SK-N-SH (cell line): ENCODE results near the gene R3HDM4. TPM values are rescaled to one million over a fixed set of nuclear protein-coding genes. Genes with fewer than 3 reads are reported as not detected.

Source experiments
- CTCF ChIA-PET: fragments of 300-600, 350-600 bp; formaldehyde crosslinking; extraction: SDS; loops from one replicate; lab custom pipeline; 2021; lab: Yijun Ruan, JAX
- POLR2A ChIA-PET: fragments of 350-600 bp; sonication (Branson Sonifier 250); formaldehyde crosslinking; extraction: SDS; loops from one replicate; lab custom pipeline; 2020; ENCODE audit warnings: antibody characterized with exemption, inconsistent platforms; lab: Yijun Ruan, JAX
- DNase-seq: peaks from one replicate; pipeline ENCODE4 v3.0.0; 2012
- H2AFZ ChIP-seq: fragments of 200-600 bp; sonication (generic); 2 replicates; pipeline ENCODE4 v1.8.1; 2016; ENCODE audit warnings: antibody characterized with exemption, mild to moderate bottlenecking, low read depth
- H3F3A ChIP-seq: fragments of 200-600 bp; sonication (generic); replicated peaks from 2 replicates; pipeline ENCODE3; 2016; ENCODE audit warnings: antibody characterized with exemption, mild to moderate bottlenecking; ENCODE audit not compliant: insufficient read depth
- H3K27ac ChIP-seq, 2 experiments: fragments of 200-500 bp in 1 of 2; fragments of 200-600 bp in 1 of 2; sonication (Bioruptor generic) in 1 of 2; sonication (generic), shearing (Covaris generic) in 1 of 2; 2 replicates each; pipeline versions ENCODE4 v1.5.1 to v1.6.1; 2014 to 2016; ENCODE audit warnings: low read depth in 2 of 2, inconsistent platforms in 1 of 2, low read length in 1 of 2, mild to moderate bottlenecking in 1 of 2, mixed read lengths in 1 of 2
- H3K27me3 ChIP-seq: fragments of 200-600 bp; sonication (generic), shearing (Covaris generic); 2 replicates; pipeline ENCODE4 v1.6.1; 2016; ENCODE audit warnings: mixed run types; ENCODE audit not compliant: insufficient read depth
- H3K36me3 ChIP-seq, 2 experiments: fragments of 200-500 bp in 1 of 2; fragments of 200-600 bp in 1 of 2; sonication (Bioruptor generic) in 1 of 2; sonication (generic) in 1 of 2; replicated peaks in 1 of 2; 2 replicates each; pipeline versions ENCODE3 to v1.5.1; 2014 to 2016; ENCODE audit warnings: low read length in 1 of 2, mild to moderate bottlenecking in 1 of 2; ENCODE audit not compliant: insufficient read depth in 2 of 2, control insufficient read depth in 1 of 2
- H3K4me1 ChIP-seq, 2 experiments: fragments of 200-500 bp in 1 of 2; fragments of 200-600 bp in 1 of 2; sonication (Bioruptor generic) in 1 of 2; sonication (generic), shearing (Covaris generic) in 1 of 2; 2 replicates each; pipeline versions ENCODE4 v1.5.1 to v1.6.1; 2014 to 2016; ENCODE audit warnings: low read depth in 1 of 2, low read length in 1 of 2, mixed run types in 1 of 2; ENCODE audit not compliant: insufficient read depth in 2 of 2, control insufficient read depth in 1 of 2
- H3K4me2 ChIP-seq: fragments of 200-600 bp; sonication (generic), shearing (Covaris generic); 2 replicates; pipeline ENCODE4 v1.6.1; 2017; ENCODE audit warnings: mixed run types
- H3K4me3 ChIP-seq, 2 experiments: fragments of 200-500 bp in 1 of 2; fragments of 200-600 bp in 1 of 2; sonication (Bioruptor generic) in 1 of 2; sonication (generic), shearing (Covaris generic) in 1 of 2; 2 replicates each; pipeline versions ENCODE4 v1.5.1 to v1.8.1; 2014 to 2016; ENCODE audit warnings: low read depth in 2 of 2, inconsistent platforms in 1 of 2, low read length in 1 of 2, mild to moderate bottlenecking in 1 of 2, mixed read lengths in 1 of 2, moderate library complexity in 1 of 2
- H3K79me2 ChIP-seq: fragments of 200-600 bp; sonication (generic); 2 replicates; pipeline ENCODE4 v1.8.1; 2017; ENCODE audit warnings: mild to moderate bottlenecking; ENCODE audit not compliant: insufficient read depth
- H3K9ac ChIP-seq: fragments of 200-600 bp; sonication (generic); 2 replicates; pipeline ENCODE4 v1.6.1; 2017; ENCODE audit warnings: mixed run types
- H3K9me2 ChIP-seq: fragments of 200-600 bp; sonication (generic); 2 replicates; pipeline ENCODE4 v1.6.1; 2017; ENCODE audit warnings: mixed run types
- H3K9me3 ChIP-seq: fragments of 200-600 bp; sonication (generic); 2 replicates; pipeline ENCODE4 v1.6.1; 2017; ENCODE audit warnings: mixed run types, mild to moderate bottlenecking, moderate library complexity
- H4K20me1 ChIP-seq: fragments of 200-600 bp; sonication (generic); 2 replicates; pipeline ENCODE4 v1.6.1; 2017; ENCODE audit warnings: mild to moderate bottlenecking, mixed run types; ENCODE audit not compliant: insufficient read depth
- ELF1 ChIP-seq: IDR thresholded peaks from 2 replicates; pipeline ENCODE4 v1.4.0; 2012
- FOSL2 ChIP-seq: IDR thresholded peaks from 2 replicates; pipeline ENCODE4 v1.4.0; 2012; ENCODE audit warnings: low read depth, mild to moderate bottlenecking, moderate library complexity, borderline replicate concordance
- NFIC ChIP-seq: IDR thresholded peaks from 2 replicates; pipeline ENCODE4 v1.4.0; 2012; ENCODE audit warnings: borderline replicate concordance
- POLR2AphosphoS5 ChIP-seq: IDR thresholded peaks from 2 replicates; pipeline ENCODE4 v1.6.1; 2012; ENCODE audit warnings: low read depth, low read length
- RAD21 ChIP-seq: IDR thresholded peaks from 2 replicates; pipeline ENCODE4 v1.6.1; 2012; ENCODE audit warnings: mild to moderate bottlenecking, low read length
- RCOR1 ChIP-seq: fragments of 150-350 bp; IDR thresholded peaks from 2 replicates; pipeline ENCODE4 v1.6.1; 2017; ENCODE audit warnings: antibody characterized with exemption, low read length
- TCF12 ChIP-seq: IDR thresholded peaks from 2 replicates; pipeline ENCODE4 v1.4.0; 2012
- TEAD4 ChIP-seq: IDR thresholded peaks from 2 replicates; pipeline ENCODE4 v1.4.0; 2012; ENCODE audit warnings: mild to moderate bottlenecking, borderline replicate concordance; ENCODE audit not compliant: insufficient read depth
- YY1 ChIP-seq: IDR thresholded peaks from 2 replicates; pipeline ENCODE4 v1.4.0; 2012; ENCODE audit warnings: low read depth, mild to moderate bottlenecking
- WGBS: methylation state at CpG from one replicate; pipeline ENCODE4 v1.1.6; 2017; ENCODE audit warnings: low lambda C conversion rate; 5-methylcytosine and 5-hydroxymethylcytosine counted together
- polyA plus RNA-seq, 3 experiments: library from polyadenylated mRNA; depleted of rRNA; stranded (reverse); fragments of >200 nt; gene quantifications; 2 replicates each; pipeline ENCODE4 v1.2.3, GENCODE V29; 2012
- TF ChIP-seq, protein P1 (sequence below): fragments of 200-600 bp; sonication (generic); IDR thresholded peaks from 2 replicates; pipeline ENCODE4 v1.6.1; 2017; ENCODE audit warnings: antibody characterized with exemption, mild to moderate bottlenecking, moderate library complexity
- TF ChIP-seq, protein P2 (sequence below): fragments of 150-350 bp; IDR thresholded peaks from 2 replicates; pipeline ENCODE4 v1.6.1; 2017; ENCODE audit warnings: antibody characterized with exemption, low read length, low read depth, borderline replicate concordance
- TF ChIP-seq, protein P3 (sequence below): IDR thresholded peaks from 2 replicates; pipeline ENCODE4 v1.4.0; 2012; ENCODE audit warnings: low read depth
- TF ChIP-seq, protein P4 (sequence below): fragments of 150-350 bp; IDR thresholded peaks from 2 replicates; pipeline ENCODE4 v1.6.1; 2016; ENCODE audit warnings: mild to moderate bottlenecking, low read depth, low read length
- TF ChIP-seq, protein P5 (sequence below): IDR thresholded peaks from 2 replicates; pipeline ENCODE4 v1.4.0; 2012; ENCODE audit warnings: low read depth, borderline replicate concordance

Gene R3HDM4
- polyA plus RNA-seq, 1 of the 3 experiments (the other 2 are of a cell fraction) = 39.2 TPM

DNA sequence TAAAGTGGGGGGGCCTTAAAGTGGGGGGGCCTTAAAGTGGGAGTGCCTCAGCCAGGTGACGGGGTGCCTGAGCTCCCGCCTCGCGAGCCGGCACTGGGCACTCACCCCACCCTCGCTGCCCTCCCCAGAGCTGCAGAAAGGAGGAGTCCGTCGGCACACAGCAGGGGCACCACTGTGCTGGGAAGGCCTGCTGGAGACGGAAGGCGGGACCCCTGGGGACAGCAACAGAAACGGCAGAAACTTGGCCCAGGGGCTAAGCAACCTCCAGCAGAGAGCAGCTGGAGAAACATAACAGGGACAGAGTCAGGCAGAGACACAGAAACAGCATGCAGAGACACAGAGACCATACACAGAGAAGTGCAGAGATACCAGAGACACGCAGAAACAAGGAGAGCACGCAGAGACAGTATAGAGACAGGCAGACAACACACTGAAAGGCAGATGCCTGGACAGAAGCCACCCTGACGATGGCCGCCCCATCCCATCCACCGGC is 45.7 kb downstream of the R3HDM4 start:
- H3K4me1 ChIP-seq = peaks cover 4 to 16% of the 10 kb centered on the region in 2 experiments; a peak in 2 of 4 replicates
- no peak overlapping the region for H3K27ac ChIP-seq
- H3K4me2 ChIP-seq = no peak overlapping the region
- H3K9me3 ChIP-seq = no peaks in the 10 kb centered on the region
- no peaks in the 10 kb centered on the region for H3K9me2 ChIP-seq
- H3F3A ChIP-seq = peaks cover 23% of the 10 kb centered on the region
- TF ChIP-seq, protein P1, sequence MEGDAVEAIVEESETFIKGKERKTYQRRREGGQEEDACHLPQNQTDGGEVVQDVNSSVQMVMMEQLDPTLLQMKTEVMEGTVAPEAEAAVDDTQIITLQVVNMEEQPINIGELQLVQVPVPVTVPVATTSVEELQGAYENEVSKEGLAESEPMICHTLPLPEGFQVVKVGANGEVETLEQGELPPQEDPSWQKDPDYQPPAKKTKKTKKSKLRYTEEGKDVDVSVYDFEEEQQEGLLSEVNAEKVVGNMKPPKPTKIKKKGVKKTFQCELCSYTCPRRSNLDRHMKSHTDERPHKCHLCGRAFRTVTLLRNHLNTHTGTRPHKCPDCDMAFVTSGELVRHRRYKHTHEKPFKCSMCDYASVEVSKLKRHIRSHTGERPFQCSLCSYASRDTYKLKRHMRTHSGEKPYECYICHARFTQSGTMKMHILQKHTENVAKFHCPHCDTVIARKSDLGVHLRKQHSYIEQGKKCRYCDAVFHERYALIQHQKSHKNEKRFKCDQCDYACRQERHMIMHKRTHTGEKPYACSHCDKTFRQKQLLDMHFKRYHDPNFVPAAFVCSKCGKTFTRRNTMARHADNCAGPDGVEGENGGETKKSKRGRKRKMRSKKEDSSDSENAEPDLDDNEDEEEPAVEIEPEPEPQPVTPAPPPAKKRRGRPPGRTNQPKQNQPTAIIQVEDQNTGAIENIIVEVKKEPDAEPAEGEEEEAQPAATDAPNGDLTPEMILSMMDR = no peak
- TF ChIP-seq TCF12 = no peak
- TF ChIP-seq TEAD4 = no peak
- no peak for TF ChIP-seq FOSL2
- TF ChIP-seq RAD21 = no peak
- TF ChIP-seq ELF1 = no peak
- TF ChIP-seq YY1 = no peak
- no peak for TF ChIP-seq RCOR1
- TF ChIP-seq, protein P2, sequence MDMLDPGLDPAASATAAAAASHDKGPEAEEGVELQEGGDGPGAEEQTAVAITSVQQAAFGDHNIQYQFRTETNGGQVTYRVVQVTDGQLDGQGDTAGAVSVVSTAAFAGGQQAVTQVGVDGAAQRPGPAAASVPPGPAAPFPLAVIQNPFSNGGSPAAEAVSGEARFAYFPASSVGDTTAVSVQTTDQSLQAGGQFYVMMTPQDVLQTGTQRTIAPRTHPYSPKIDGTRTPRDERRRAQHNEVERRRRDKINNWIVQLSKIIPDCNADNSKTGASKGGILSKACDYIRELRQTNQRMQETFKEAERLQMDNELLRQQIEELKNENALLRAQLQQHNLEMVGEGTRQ = no peak
- no peak for TF ChIP-seq POLR2AphosphoS5
- no peak for TF ChIP-seq NFIC
- TF ChIP-seq, protein P3, sequence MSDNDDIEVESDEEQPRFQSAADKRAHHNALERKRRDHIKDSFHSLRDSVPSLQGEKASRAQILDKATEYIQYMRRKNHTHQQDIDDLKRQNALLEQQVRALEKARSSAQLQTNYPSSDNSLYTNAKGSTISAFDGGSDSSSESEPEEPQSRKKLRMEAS = no peak
- POLR2A ChIA-PET = no interaction called here
- CTCF ChIA-PET = interaction anchor here (1.0 kb wide), 1 partner anchor 115 kb away, joined by 3 read pairs; no protein-coding TSS in a partner anchor
- H4K20me1 ChIP-seq = no peaks in the 10 kb centered on the region
- no peak overlapping the region for H3K4me3 ChIP-seq
- no peak for DNase-seq
- no peaks in the 10 kb centered on the region for H3K79me2 ChIP-seq
- peaks cover 0 to 27% of the 10 kb centered on the region in 2 experiments for H3K36me3 ChIP-seq
- 81% methylated on average over 8 of the region's 16 CpGs for WGBS
- no peaks in the 10 kb centered on the region for H3K27me3 ChIP-seq
- no peak overlapping the region for H2AFZ ChIP-seq
- H3K9ac ChIP-seq = no peak overlapping the region

DNA sequence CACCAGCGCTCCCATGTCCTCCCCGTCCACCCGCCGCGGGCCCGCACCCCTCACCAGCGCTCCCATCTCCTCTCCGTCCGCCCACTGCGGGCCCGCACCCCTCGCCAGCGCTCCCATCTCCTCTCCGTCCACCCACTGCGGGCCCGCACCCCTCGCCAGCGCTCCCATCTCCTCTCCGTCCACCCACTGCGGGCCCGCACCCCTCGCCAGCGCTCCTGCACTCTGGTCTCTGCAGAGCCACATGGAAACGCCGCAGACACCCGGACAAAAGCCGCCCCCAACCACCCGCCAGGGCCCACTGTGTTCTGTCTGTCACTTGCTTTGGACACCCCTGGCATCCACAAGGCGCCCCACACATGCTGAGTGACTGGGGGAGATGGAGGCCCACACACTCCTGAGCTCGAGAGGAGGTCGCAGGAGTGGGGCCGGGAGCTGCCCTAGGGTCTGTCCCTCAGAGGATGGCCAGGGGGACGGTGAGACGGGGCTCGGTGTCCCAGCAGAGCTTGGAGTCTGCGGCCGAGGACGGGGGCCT is 46.2 kb downstream of the R3HDM4 start:
- no peaks in the 10 kb centered on the region for H3K27me3 ChIP-seq
- H3F3A ChIP-seq = peaks cover 18% of the 10 kb centered on the region
- peaks cover 4 to 12% of the 10 kb centered on the region in 2 experiments; a peak in 2 of 4 replicates for H3K4me1 ChIP-seq
- TF ChIP-seq, protein P1 = no peak
- TF ChIP-seq, protein P4, sequence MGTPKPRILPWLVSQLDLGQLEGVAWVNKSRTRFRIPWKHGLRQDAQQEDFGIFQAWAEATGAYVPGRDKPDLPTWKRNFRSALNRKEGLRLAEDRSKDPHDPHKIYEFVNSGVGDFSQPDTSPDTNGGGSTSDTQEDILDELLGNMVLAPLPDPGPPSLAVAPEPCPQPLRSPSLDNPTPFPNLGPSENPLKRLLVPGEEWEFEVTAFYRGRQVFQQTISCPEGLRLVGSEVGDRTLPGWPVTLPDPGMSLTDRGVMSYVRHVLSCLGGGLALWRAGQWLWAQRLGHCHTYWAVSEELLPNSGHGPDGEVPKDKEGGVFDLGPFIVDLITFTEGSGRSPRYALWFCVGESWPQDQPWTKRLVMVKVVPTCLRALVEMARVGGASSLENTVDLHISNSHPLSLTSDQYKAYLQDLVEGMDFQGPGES = no peak
- TF ChIP-seq, protein P5, sequence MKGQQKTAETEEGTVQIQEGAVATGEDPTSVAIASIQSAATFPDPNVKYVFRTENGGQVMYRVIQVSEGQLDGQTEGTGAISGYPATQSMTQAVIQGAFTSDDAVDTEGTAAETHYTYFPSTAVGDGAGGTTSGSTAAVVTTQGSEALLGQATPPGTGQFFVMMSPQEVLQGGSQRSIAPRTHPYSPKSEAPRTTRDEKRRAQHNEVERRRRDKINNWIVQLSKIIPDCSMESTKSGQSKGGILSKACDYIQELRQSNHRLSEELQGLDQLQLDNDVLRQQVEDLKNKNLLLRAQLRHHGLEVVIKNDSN = no peak
- POLR2A ChIA-PET = no interaction called here
- no peak overlapping the region for H3K4me3 ChIP-seq
- no peaks in the 10 kb centered on the region for H4K20me1 ChIP-seq
- DNase-seq = no peak
- peaks cover 0 to 27% of the 10 kb centered on the region in 2 experiments for H3K36me3 ChIP-seq
- no peak overlapping the region for H3K4me2 ChIP-seq
- CTCF ChIA-PET = interaction anchor here (0.7 kb wide), 1 partner anchor 19 kb away, joined by 4 read pairs; no protein-coding TSS in a partner anchor
- H3K9ac ChIP-seq = no peak overlapping the region
- H3K27ac ChIP-seq = no peak overlapping the region
- no peaks in the 10 kb centered on the region for H3K9me3 ChIP-seq
- H3K9me2 ChIP-seq = no peaks in the 10 kb centered on the region
- no peaks in the 10 kb centered on the region for H3K79me2 ChIP-seq
- 91% methylated on average over 34 of the region's 38 CpGs for WGBS
- H2AFZ ChIP-seq = no peak overlapping the region
